ENCODE results near the gene FAM110D. TPM values are rescaled to one million over a fixed set of nuclear protein-coding genes. Genes with fewer than 3 reads are reported as not detected.

The FAM110D gene
- total and polyA plus RNA-seq, 2 experiments from 2014 or later, result 0.24 to 0.39 TPM

DNA sequence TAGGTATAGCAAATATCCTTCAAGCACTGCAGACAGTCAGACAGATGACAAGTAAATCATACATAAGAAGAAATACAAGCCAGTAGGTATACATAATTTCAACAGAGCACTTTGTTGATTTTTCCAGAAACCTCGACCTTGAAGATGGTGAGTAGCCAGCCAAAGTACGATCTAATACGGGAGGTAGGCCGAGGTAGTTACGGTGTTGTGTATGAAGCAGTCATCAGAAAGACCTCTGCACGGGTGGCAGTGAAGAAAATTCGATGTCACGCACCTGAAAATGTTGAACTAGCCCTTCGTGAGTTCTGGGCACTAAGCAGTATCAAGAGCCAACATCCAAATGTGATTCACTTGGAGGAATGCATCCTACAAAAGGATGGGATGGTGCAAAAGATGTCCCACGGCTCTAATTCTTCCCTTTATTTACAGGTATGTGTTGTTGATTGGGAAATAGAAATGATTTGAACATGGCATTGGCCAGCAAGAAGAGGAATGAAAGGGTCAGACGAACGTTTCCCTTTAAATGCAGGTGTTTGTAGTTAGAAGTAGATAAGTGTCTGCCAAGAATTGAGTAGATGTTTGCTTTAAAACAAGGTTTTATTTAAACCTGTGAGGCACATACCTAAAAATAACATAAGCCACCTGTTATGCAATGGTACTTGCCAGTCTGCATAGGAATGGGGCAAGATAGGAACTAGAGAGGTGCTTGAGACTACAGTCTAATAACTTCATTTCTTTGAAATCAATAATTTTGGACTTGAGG is 44.5 kb upstream of the FAM110D start:
- H4K20me1 ChIP-seq (replicated peaks; ENCODE audit: insufficient read depth), result peaks cover 7% of the 10 kb centered on the region; the same call in 1 of the 2 replicates
- TF ChIP-seq, protein P1, sequence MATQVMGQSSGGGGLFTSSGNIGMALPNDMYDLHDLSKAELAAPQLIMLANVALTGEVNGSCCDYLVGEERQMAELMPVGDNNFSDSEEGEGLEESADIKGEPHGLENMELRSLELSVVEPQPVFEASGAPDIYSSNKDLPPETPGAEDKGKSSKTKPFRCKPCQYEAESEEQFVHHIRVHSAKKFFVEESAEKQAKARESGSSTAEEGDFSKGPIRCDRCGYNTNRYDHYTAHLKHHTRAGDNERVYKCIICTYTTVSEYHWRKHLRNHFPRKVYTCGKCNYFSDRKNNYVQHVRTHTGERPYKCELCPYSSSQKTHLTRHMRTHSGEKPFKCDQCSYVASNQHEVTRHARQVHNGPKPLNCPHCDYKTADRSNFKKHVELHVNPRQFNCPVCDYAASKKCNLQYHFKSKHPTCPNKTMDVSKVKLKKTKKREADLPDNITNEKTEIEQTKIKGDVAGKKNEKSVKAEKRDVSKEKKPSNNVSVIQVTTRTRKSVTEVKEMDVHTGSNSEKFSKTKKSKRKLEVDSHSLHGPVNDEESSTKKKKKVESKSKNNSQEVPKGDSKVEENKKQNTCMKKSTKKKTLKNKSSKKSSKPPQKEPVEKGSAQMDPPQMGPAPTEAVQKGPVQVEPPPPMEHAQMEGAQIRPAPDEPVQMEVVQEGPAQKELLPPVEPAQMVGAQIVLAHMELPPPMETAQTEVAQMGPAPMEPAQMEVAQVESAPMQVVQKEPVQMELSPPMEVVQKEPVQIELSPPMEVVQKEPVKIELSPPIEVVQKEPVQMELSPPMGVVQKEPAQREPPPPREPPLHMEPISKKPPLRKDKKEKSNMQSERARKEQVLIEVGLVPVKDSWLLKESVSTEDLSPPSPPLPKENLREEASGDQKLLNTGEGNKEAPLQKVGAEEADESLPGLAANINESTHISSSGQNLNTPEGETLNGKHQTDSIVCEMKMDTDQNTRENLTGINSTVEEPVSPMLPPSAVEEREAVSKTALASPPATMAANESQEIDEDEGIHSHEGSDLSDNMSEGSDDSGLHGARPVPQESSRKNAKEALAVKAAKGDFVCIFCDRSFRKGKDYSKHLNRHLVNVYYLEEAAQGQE (IDR thresholded peaks at IDR 0.05; ENCODE audit: unreplicated experiment), result no peak
- TF ChIP-seq EZH2phosphoT487 (IDR thresholded peaks at IDR 0.05; ENCODE audit: unreplicated experiment) (no peak), NANOG (IDR thresholded peaks at IDR 0.05; ENCODE audit: borderline replicate concordance) (no peak), JUNB (IDR thresholded peaks at IDR 0.05; ENCODE audit: unreplicated experiment) (no peak), POLR2AphosphoS5 (IDR thresholded peaks at IDR 0.05; ENCODE audit: low read depth) (no peak), CREB1 (CRISPR knock-in tag; IDR thresholded peaks at IDR 0.05; ENCODE audit: low read depth) (no peak), ZNF331 (CRISPR knock-in tag; IDR thresholded peaks at IDR 0.05; ENCODE audit: low read depth) (no peak), ZNF114 (CRISPR knock-in tag; IDR thresholded peaks at IDR 0.05) (no peak), EZH2 (IDR thresholded peaks at IDR 0.05; ENCODE audit: low read depth, unreplicated experiment) (no peak), STAT1 (IDR thresholded peaks at IDR 0.05; ENCODE audit: unreplicated experiment) (no peak)
- TF ChIP-seq, protein P2, sequence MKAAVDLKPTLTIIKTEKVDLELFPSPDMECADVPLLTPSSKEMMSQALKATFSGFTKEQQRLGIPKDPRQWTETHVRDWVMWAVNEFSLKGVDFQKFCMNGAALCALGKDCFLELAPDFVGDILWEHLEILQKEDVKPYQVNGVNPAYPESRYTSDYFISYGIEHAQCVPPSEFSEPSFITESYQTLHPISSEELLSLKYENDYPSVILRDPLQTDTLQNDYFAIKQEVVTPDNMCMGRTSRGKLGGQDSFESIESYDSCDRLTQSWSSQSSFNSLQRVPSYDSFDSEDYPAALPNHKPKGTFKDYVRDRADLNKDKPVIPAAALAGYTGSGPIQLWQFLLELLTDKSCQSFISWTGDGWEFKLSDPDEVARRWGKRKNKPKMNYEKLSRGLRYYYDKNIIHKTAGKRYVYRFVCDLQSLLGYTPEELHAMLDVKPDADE (IDR thresholded peaks at IDR 0.05), result no peak
- TF ChIP-seq, protein P3, sequence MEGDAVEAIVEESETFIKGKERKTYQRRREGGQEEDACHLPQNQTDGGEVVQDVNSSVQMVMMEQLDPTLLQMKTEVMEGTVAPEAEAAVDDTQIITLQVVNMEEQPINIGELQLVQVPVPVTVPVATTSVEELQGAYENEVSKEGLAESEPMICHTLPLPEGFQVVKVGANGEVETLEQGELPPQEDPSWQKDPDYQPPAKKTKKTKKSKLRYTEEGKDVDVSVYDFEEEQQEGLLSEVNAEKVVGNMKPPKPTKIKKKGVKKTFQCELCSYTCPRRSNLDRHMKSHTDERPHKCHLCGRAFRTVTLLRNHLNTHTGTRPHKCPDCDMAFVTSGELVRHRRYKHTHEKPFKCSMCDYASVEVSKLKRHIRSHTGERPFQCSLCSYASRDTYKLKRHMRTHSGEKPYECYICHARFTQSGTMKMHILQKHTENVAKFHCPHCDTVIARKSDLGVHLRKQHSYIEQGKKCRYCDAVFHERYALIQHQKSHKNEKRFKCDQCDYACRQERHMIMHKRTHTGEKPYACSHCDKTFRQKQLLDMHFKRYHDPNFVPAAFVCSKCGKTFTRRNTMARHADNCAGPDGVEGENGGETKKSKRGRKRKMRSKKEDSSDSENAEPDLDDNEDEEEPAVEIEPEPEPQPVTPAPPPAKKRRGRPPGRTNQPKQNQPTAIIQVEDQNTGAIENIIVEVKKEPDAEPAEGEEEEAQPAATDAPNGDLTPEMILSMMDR (conservative IDR thresholded peaks at IDR 0.05; ENCODE audit: low read depth in 2 of 2), result no peak
- TF ChIP-seq, protein P4, sequence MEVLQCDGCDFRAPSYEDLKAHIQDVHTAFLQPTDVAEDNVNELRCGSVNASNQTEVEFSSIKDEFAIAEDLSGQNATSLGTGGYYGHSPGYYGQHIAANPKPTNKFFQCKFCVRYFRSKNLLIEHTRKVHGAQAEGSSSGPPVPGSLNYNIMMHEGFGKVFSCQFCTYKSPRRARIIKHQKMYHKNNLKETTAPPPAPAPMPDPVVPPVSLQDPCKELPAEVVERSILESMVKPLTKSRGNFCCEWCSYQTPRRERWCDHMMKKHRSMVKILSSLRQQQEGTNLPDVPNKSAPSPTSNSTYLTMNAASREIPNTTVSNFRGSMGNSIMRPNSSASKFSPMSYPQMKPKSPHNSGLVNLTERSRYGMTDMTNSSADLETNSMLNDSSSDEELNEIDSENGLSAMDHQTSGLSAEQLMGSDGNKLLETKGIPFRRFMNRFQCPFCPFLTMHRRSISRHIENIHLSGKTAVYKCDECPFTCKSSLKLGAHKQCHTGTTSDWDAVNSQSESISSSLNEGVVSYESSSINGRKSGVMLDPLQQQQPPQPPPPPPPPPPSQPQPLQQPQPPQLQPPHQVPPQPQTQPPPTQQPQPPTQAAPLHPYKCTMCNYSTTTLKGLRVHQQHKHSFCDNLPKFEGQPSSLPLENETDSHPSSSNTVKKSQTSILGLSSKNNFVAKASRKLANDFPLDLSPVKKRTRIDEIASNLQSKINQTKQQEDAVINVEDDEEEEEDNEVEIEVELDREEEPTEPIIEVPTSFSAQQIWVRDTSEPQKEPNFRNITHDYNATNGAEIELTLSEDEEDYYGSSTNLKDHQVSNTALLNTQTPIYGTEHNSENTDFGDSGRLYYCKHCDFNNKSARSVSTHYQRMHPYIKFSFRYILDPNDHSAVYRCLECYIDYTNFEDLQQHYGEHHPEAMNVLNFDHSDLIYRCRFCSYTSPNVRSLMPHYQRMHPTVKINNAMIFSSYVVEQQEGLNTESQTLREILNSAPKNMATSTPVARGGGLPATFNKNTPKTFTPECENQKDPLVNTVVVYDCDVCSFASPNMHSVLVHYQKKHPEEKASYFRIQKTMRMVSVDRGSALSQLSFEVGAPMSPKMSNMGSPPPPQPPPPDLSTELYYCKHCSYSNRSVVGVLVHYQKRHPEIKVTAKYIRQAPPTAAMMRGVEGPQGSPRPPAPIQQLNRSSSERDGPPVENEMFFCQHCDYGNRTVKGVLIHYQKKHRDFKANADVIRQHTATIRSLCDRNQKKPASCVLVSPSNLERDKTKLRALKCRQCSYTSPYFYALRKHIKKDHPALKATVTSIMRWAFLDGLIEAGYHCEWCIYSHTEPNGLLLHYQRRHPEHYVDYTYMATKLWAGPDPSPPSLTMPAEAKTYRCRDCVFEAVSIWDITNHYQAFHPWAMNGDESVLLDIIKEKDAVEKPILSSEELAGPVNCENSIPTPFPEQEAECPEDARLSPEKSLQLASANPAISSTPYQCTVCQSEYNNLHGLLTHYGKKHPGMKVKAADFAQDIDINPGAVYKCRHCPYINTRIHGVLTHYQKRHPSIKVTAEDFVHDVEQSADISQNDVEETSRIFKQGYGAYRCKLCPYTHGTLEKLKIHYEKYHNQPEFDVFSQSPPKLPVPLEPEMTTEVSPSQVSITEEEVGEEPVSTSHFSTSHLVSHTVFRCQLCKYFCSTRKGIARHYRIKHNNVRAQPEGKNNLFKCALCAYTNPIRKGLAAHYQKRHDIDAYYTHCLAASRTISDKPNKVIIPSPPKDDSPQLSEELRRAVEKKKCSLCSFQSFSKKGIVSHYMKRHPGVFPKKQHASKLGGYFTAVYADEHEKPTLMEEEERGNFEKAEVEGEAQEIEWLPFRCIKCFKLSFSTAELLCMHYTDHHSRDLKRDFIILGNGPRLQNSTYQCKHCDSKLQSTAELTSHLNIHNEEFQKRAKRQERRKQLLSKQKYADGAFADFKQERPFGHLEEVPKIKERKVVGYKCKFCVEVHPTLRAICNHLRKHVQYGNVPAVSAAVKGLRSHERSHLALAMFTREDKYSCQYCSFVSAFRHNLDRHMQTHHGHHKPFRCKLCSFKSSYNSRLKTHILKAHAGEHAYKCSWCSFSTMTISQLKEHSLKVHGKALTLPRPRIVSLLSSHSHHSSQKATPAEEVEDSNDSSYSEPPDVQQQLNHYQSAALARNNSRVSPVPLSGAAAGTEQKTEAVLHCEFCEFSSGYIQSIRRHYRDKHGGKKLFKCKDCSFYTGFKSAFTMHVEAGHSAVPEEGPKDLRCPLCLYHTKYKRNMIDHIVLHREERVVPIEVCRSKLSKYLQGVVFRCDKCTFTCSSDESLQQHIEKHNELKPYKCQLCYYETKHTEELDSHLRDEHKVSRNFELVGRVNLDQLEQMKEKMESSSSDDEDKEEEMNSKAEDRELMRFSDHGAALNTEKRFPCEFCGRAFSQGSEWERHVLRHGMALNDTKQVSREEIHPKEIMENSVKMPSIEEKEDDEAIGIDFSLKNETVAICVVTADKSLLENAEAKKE (CRISPR knock-in tag; IDR thresholded peaks at IDR 0.05), result no peak
- no peak overlapping the region for H3K4me3 ChIP-seq
- Mint-ChIP-seq H3K27ac (no peak overlapping the region), H3K36me3 (ENCODE audit: low read depth) (peaks cover 13% of the 10 kb centered on the region), H3K9me3 (no peaks in the 10 kb centered on the region; the same call in 2 of the 3 replicates), H3K4me1 (peaks cover 18% of the 10 kb centered on the region), H3K4me3 (no peak overlapping the region), H3K27me3 (ENCODE audit: insufficient read depth, low read depth, poor library complexity) (peaks cover 9% of the 10 kb centered on the region)
- no peak for DNase-seq (ENCODE audit: low spot score)
- H3K9me2 ChIP-seq (ENCODE audit: insufficient read depth), result no peaks in the 10 kb centered on the region
- no peak overlapping the region for H3K27ac ChIP-seq (ENCODE audit: low read depth)
- H3K4me2 ChIP-seq, result no peak overlapping the region
- H3K36me3 ChIP-seq (ENCODE audit: insufficient read depth), result no peaks in the 10 kb centered on the region; the same call in 1 of the 2 replicates
- H3K4me1 ChIP-seq (ENCODE audit: insufficient read depth), result peaks cover 17% of the 10 kb centered on the region
- no peak overlapping the region for H2AFZ ChIP-seq
- H3K79me2 ChIP-seq (replicated peaks; ENCODE audit: insufficient read depth), result no peaks in the 10 kb centered on the region; the same call in 1 of the 2 replicates
- H3F3A ChIP-seq (replicated peaks; ENCODE audit: low read depth), result 0 out of 2 replicates have a peak, but pooled peaks cover 4% of the 10 kb centered on the region
- ATAC-seq, result no peak
- H3K27me3 ChIP-seq (ENCODE audit: insufficient read depth), result peaks cover 13% of the 10 kb centered on the region
